HepG2 (cell line): ENCODE data around the gene SEMG1. TPM values are rescaled to one million over a fixed set of nuclear protein-coding genes. Genes with fewer than 3 reads are reported as not detected.

Experiments
- ATAC-seq: fragments of 200-7000 bp; cut with Tn5 transposase; 3 replicates; pipeline ENCODE4 v1.9.1; 2020; ENCODE audit warnings: mild to moderate bottlenecking, moderate library complexity
- BruUV-seq: library from RNA; stranded (reverse); fragments of 400-500 nt; replicated peaks from 2 replicates; lab custom pipeline; 2021; lab: Mats Ljungman, UMichigan
- CTCF ChIA-PET: fragments of 300-600 bp; formaldehyde crosslinking; extraction: SDS; loops from one replicate; lab custom pipeline; 2021; ENCODE audit warnings: low total read pairs, inconsistent platforms, low intra/inter-chr PET ratio; lab: Yijun Ruan, JAX
- POLR2A ChIA-PET: fragments of 350-600 bp; sonication (Branson Sonifier 250); formaldehyde crosslinking; loops from one replicate; lab custom pipeline; 2020; ENCODE audit warnings: antibody characterized with exemption, inconsistent platforms; lab: Yijun Ruan, JAX
- DNase-seq: peaks from one replicate; pipeline ENCODE4 v3.0.0-alpha.2; 2015; ENCODE audit warnings: low spot score
- FAIRE-seq: peaks from 3 replicates; lab custom pipeline; 2011; peaks lifted over from hg19 to GRCh38; lab: Jason Lieb, UNC
- H2AFZ ChIP-seq: one replicate; pipeline ENCODE4 v1.6.1; 2011; ENCODE audit warnings: low read length, inconsistent platforms
- H3K27ac ChIP-seq: fragments of 300-600 bp; 3 replicates; pipeline ENCODE4 v1.8.0; 2011; ENCODE audit warnings: mixed run types, mild to moderate bottlenecking, mixed read lengths, low read length, inconsistent platforms; ENCODE audit not compliant: insufficient read depth; ENCODE audit errors: extremely low read length
- H3K27me3 ChIP-seq, 2 experiments: fragments of 200-600 bp in 1 of 2; 2 replicates in 1 of 2; 3 replicates in 1 of 2; pipeline versions ENCODE4 v1.6.0 to v1.8.0; 2011; ENCODE audit warnings: low read length in 2 of 2, mild to moderate bottlenecking in 2 of 2, moderate library complexity in 2 of 2, inconsistent platforms in 1 of 2; ENCODE audit not compliant: insufficient read depth in 2 of 2, control insufficient read depth in 1 of 2
- H3K36me3 ChIP-seq, 2 experiments: fragments of 200-600 bp in 1 of 2; replicated peaks in 1 of 2; 2 replicates in 1 of 2; 3 replicates in 1 of 2; pipeline versions ENCODE4 v1.5.1 to v1.8.0; 2011; ENCODE audit warnings: low read length in 2 of 2, inconsistent platforms in 1 of 2; ENCODE audit not compliant: insufficient read depth in 2 of 2, control insufficient read depth in 1 of 2
- H3K4me1 ChIP-seq: 2 replicates; pipeline ENCODE4 v1.5.1; 2012; ENCODE audit warnings: low read length, inconsistent platforms; ENCODE audit not compliant: insufficient read depth
- H3K4me2 ChIP-seq: 2 replicates; pipeline ENCODE4 v1.6.0; 2011; ENCODE audit warnings: low read depth, low read length, inconsistent platforms
- H3K4me3 ChIP-seq, 3 experiments: fragments of 200-600 bp in 1 of 3; sonication (generic), shearing (Covaris generic) in 1 of 3; replicated peaks in 1 of 3; 2 replicates each; pipeline ENCODE4 v1.5.1; 2011 to 2016; ENCODE audit warnings: low read length in 3 of 3, inconsistent platforms in 2 of 3, low read depth in 2 of 3, mild to moderate bottlenecking in 2 of 3, control low read depth in 1 of 3, mixed read lengths in 1 of 3; ENCODE audit not compliant: insufficient read depth in 1 of 3
- H3K79me2 ChIP-seq: one replicate; pipeline ENCODE4 v1.6.1; 2011; ENCODE audit warnings: low read length, inconsistent platforms; ENCODE audit not compliant: insufficient read depth
- H3K9ac ChIP-seq: 2 replicates; pipeline ENCODE4 v1.6.0; 2011; ENCODE audit warnings: mild to moderate bottlenecking, low read depth, low read length, inconsistent platforms; ENCODE audit not compliant: insufficient read depth
- H3K9me3 ChIP-seq: 2 replicates; pipeline ENCODE4 v1.5.1; 2012; ENCODE audit warnings: mild to moderate bottlenecking, low read length
- H4K20me1 ChIP-seq: 2 replicates; pipeline ENCODE4 v1.6.0; 2011; ENCODE audit warnings: inconsistent platforms, mild to moderate bottlenecking, low read length, moderate library complexity; ENCODE audit not compliant: insufficient read depth
- AGO1 ChIP-seq: fragments of 200-400 bp; formaldehyde crosslinking; IDR thresholded peaks from 2 replicates; pipeline ENCODE4 v1.6.1; 2017; ENCODE audit warnings: mild to moderate bottlenecking, low read depth, low read length, moderate library complexity; ENCODE audit not compliant: poor library complexity, severe bottlenecking
- MAFF ChIP-seq: IDR thresholded peaks from 2 replicates; pipeline ENCODE4 v1.6.1; 2011; ENCODE audit warnings: low read depth, low read length, improper control_type of control experiment
- MAFK ChIP-seq, 2 experiments: IDR thresholded peaks in 1 of 2; conservative IDR thresholded peaks in 1 of 2; 2 replicates each; pipeline ENCODE4 v1.6.1; 2011; ENCODE audit warnings: improper control_type of control experiment in 2 of 2, low read length in 2 of 2
- RXRA ChIP-seq: sonication (generic); formaldehyde crosslinking; IDR thresholded peaks from 2 replicates; pipeline ENCODE4 v1.5.1; 2020; ENCODE audit warnings: missing genetic modification reagents
- ZNF383 ChIP-seq: sonication (generic); formaldehyde crosslinking; IDR thresholded peaks from 2 replicates; pipeline ENCODE4 v1.4.0; 2020; ENCODE audit warnings: missing genetic modification reagents, mild to moderate bottlenecking, borderline replicate concordance
- WGBS: methylation state at CpG from one replicate; pipeline ENCODE4 v1.1.6; 2017; ENCODE audit warnings: low lambda C conversion rate; 5-methylcytosine and 5-hydroxymethylcytosine counted together
- in situ Hi-C: cut with HindIII; loops from 2 replicates; pipeline ENCODE4 v1.10.0; 2017; ENCODE audit warnings: low pct_unique_long_range_greater_than_20kb; ENCODE audit not compliant: extremely low pct_ligation_motif_present
- intact Hi-C: fragments of 100-400 bp; cut with micrococcal nuclease; formaldehyde crosslinking; loops from one replicate; pipeline ENCODE4 v1.10.0; 2022; ENCODE audit not compliant: unreplicated experiment
- polyA plus RNA-seq, 8 experiments: library from polyadenylated mRNA; depleted of rRNA in 3 of 8; stranded (reverse) in 7 of 8; unstranded in 1 of 8; fragments of >200 nt; fragmentation: Illumina TruSeq in 4 of 8; extraction: Trizol in 4 of 8; gene quantifications; 2 replicates each; pipeline versions ENCODE4 v1.2.1 to v1.2.3, GENCODE V29; 2011 to 2016; ENCODE audit warnings: low read depth in 4 of 8, missing spikeins in 1 of 8, mixed read lengths in 1 of 8; ENCODE audit not compliant: insufficient read depth in 1 of 8
- total RNA-seq, 5 experiments: library from RNA; depleted of rRNA; stranded (reverse); fragments of >200 nt; fragmentation: Illumina TruSeq; extraction: Trizol; gene quantifications; 2 replicates each; pipeline ENCODE4 v1.2.3, GENCODE V29; 2016; ENCODE audit warnings: low read depth in 1 of 5
- TF ChIP-seq, protein P1 (sequence below): sonication (generic); formaldehyde crosslinking; IDR thresholded peaks from 2 replicates; pipeline ENCODE4 v1.4.0; 2020; ENCODE audit warnings: missing genetic modification reagents
- TF ChIP-seq, protein P2 (sequence below): sonication (generic); formaldehyde crosslinking; IDR thresholded peaks from 2 replicates; pipeline ENCODE4; 2020; ENCODE audit warnings: missing genetic modification reagents, mild to moderate bottlenecking, borderline replicate concordance

The SEMG1 gene
- total and polyA plus RNA-seq, 2 of the 13 experiments (the other 11 are each of a cell fraction or from before 2014, with no cell fraction given), result not detected

DNA sequence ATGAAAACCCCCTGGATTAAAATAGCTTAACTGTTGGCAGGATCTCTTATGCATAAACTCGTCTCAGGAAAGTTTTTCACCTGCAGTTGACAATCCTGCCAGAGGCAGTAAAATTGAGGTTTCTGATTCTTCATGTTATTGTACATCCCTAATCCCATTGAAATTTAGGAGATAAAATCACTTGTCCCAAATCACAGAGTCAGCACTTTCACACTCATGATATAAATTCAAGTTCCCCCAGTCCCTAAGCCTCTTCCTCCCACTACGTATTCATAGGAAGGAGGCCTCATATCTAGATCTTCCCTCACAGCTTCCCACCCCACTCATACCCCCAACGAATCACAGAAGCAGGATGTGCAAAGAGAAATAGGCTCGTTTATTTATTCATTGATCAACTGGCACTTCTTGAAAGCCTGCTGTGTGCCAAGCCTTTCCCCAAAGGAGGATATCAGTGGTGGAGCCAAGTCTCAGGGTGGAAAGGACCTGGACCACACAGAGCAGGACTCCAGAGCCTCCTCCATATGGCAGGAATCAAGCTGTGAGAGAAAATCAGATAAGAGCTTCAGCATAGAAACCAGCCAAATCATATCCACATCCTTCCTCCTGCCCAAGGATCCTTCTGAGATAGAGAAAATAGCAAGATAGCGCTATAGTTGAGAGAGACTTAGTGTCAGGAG is 45.2 kb downstream of the SEMG1 start:
- peaks cover 0 to 11% of the 10 kb centered on the region in 2 experiments; a peak in 1 of 5 replicates for H3K27me3 ChIP-seq
- in situ Hi-C loops, result no loop called here
- H3K4me3 ChIP-seq, result no peak overlapping the region
- CTCF ChIA-PET, result no interaction called here
- intact Hi-C loops, result no loop called here
- TF ChIP-seq AGO1 (no peak), MAFF (peak; percentile 94), ZNF383 (CRISPR knock-in tag) (no peak), RXRA (CRISPR knock-in tag) (no peak), MAFK (conservative IDR thresholded peaks at IDR 0.05 in 1 of 2, IDR thresholded peaks at IDR 0.05 in 1 of 2; ENCODE audit: low read length in 2 of 2) (peak; percentile 95 to 97)
- TF ChIP-seq, protein P1, sequence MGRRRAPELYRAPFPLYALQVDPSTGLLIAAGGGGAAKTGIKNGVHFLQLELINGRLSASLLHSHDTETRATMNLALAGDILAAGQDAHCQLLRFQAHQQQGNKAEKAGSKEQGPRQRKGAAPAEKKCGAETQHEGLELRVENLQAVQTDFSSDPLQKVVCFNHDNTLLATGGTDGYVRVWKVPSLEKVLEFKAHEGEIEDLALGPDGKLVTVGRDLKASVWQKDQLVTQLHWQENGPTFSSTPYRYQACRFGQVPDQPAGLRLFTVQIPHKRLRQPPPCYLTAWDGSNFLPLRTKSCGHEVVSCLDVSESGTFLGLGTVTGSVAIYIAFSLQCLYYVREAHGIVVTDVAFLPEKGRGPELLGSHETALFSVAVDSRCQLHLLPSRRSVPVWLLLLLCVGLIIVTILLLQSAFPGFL (CRISPR knock-in tag), result no peak
- TF ChIP-seq, protein P2, sequence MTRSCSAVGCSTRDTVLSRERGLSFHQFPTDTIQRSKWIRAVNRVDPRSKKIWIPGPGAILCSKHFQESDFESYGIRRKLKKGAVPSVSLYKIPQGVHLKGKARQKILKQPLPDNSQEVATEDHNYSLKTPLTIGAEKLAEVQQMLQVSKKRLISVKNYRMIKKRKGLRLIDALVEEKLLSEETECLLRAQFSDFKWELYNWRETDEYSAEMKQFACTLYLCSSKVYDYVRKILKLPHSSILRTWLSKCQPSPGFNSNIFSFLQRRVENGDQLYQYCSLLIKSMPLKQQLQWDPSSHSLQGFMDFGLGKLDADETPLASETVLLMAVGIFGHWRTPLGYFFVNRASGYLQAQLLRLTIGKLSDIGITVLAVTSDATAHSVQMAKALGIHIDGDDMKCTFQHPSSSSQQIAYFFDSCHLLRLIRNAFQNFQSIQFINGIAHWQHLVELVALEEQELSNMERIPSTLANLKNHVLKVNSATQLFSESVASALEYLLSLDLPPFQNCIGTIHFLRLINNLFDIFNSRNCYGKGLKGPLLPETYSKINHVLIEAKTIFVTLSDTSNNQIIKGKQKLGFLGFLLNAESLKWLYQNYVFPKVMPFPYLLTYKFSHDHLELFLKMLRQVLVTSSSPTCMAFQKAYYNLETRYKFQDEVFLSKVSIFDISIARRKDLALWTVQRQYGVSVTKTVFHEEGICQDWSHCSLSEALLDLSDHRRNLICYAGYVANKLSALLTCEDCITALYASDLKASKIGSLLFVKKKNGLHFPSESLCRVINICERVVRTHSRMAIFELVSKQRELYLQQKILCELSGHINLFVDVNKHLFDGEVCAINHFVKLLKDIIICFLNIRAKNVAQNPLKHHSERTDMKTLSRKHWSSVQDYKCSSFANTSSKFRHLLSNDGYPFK, result no peak
- H2AFZ ChIP-seq, result no peak overlapping the region
- no peaks in the 10 kb centered on the region for H3K9me3 ChIP-seq
- FAIRE-seq (no peak), ATAC-seq (no peak), DNase-seq (no peak)
- H4K20me1 ChIP-seq, result no peaks in the 10 kb centered on the region
- H3K4me1 ChIP-seq, result peaks cover 13% of the 10 kb centered on the region
- no peaks in the 10 kb centered on the region for H3K79me2 ChIP-seq
- no peak overlapping the region for H3K9ac ChIP-seq
- WGBS, result 7% methylated on average over 5 of the region's 5 CpGs
- no TSS peak for BruUV-seq
- H3K36me3 ChIP-seq, result no peaks in the 10 kb centered on the region
- H3K27ac ChIP-seq, result no peak overlapping the region
- H3K4me2 ChIP-seq, result no peak overlapping the region
- POLR2A ChIA-PET, result no interaction called here
